Astrocyte of the spinal cord (primary cell): Measurements from ENCODE around the gene MSRB3.

Source experiments
- DNase-seq: peaks from one replicate; pipeline ENCODE4 v3.0.0; 2011; ENCODE audit warnings: low read depth, low spot score
- H3K4me3 ChIP-seq: 2 replicates; pipeline ENCODE4 v1.5.1; 2011; ENCODE audit warnings: low read depth, mild to moderate bottlenecking, low read length, moderate library complexity
- in situ Hi-C: cut with HindIII; loops from 2 replicates; pipeline ENCODE4 v1.10.0; 2017; ENCODE audit warnings: low sequenced_read_pairs
- TF ChIP-seq, protein P1 (sequence below): IDR thresholded peaks from 2 replicates; pipeline ENCODE4 v1.5.1; 2012; ENCODE audit warnings: low read depth, mild to moderate bottlenecking, low read length, inconsistent platforms

The MSRB3 gene

GRCh38 chr12:65458718-65459117 is 180.2 kb downstream of the MSRB3 start:
- H3K4me3 ChIP-seq = no peak overlapping the region
- in situ Hi-C loops = no loop called here
- no peak for DNase-seq
- TF ChIP-seq, protein P1, sequence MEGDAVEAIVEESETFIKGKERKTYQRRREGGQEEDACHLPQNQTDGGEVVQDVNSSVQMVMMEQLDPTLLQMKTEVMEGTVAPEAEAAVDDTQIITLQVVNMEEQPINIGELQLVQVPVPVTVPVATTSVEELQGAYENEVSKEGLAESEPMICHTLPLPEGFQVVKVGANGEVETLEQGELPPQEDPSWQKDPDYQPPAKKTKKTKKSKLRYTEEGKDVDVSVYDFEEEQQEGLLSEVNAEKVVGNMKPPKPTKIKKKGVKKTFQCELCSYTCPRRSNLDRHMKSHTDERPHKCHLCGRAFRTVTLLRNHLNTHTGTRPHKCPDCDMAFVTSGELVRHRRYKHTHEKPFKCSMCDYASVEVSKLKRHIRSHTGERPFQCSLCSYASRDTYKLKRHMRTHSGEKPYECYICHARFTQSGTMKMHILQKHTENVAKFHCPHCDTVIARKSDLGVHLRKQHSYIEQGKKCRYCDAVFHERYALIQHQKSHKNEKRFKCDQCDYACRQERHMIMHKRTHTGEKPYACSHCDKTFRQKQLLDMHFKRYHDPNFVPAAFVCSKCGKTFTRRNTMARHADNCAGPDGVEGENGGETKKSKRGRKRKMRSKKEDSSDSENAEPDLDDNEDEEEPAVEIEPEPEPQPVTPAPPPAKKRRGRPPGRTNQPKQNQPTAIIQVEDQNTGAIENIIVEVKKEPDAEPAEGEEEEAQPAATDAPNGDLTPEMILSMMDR = no peak

DNA sequence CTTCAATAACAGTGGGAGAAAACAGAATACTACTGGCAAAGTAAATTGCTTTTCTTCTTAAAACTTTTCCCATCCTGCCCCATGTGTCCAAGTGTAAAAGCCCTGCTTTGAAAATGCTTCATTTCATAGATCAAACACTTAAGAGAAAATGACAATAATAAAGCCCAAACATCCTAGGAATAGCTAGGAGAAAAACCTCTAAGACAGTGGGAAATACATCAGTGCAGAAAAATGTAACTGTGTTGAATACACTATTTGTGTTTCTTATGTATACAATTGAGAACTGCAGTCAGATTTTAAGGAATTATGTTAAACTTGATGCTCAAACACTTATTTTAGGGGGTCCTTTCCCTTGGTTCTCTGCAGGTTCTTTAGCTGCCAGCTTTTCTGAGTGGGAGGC is 181.1 kb downstream of the MSRB3 start:
- H3K4me3 ChIP-seq = no peak overlapping the region
- TF ChIP-seq, protein P1 = no peak
- no peak for DNase-seq
- in situ Hi-C loops = no loop called here

GRCh38 chr12:65460063-65460462 is 181.6 kb downstream of the MSRB3 start:
- TF ChIP-seq, protein P1 = no peak
- in situ Hi-C loops = no loop called here
- DNase-seq = no peak
- H3K4me3 ChIP-seq = no peak overlapping the region

DNA sequence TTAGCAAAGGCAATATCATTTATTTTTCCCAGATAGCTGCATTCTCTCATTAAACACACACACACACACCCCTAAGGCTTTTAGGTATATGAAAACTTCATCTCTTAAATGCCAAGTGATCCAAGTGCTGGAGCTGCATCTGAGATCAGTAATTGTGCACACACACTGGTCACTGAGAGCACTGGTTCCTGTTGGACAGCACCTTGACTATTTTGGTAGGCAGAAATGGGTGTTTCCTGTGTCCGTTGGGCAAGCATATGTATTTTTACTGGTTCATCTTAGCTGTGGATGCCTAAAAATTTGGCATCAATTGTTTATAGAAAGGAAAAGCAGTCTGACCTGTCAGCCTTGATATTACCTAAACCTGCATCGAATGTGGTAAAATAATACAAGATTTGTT is 182.5 kb downstream of the MSRB3 start:
- DNase-seq = no peak
- H3K4me3 ChIP-seq = no peak overlapping the region
- in situ Hi-C loops = no loop called here
- TF ChIP-seq, protein P1 = no peak

- in situ Hi-C loops = no loop called here
- TF ChIP-seq, protein P1 = no peak
- no peak overlapping the region for H3K4me3 ChIP-seq
- no peak for DNase-seq
Observed at GRCh38 chr12:65462484-65462883, 184.0 kb downstream of the MSRB3 start.

GRCh38 chr12:65463082-65463481 is 184.6 kb downstream of the MSRB3 start:
- no peak overlapping the region for H3K4me3 ChIP-seq
- in situ Hi-C loops = no loop called here
- TF ChIP-seq, protein P1 = no peak
- DNase-seq = no peak

GRCh38 chr12:65463611-65464010 is 185.1 kb downstream of the MSRB3 start:
- no peak for DNase-seq
- TF ChIP-seq, protein P1 = no peak
- in situ Hi-C loops = no loop called here
- H3K4me3 ChIP-seq = no peak overlapping the region
